Hematopoietic multipotent progenitor cell (in vitro differentiated cells): ENCODE data around the gene GPN3. TPM values are rescaled to one million over a fixed set of nuclear protein-coding genes. Genes with fewer than 3 reads are reported as not detected.
"Not testable (repeated sequence)": the region's sequence is repeated elsewhere in the genome, so short reads cannot be mapped to it uniquely, and the experiment has no call there.

Experiments used
- DNase-seq, 3 donors: peaks; one replicate each; pipeline ENCODE4 v3.0.0-alpha.2; 2011 to 2015; ENCODE audit warnings: low read depth in 2 of 3, low spot score in 2 of 3
- small RNA-seq: library from RNA; depleted of rRNA; stranded (forward); fragments of <200 nt; gene quantifications from one replicate; pipeline ENCODE3, GENCODE V24; 2012
- total RNA-seq: library from RNA; depleted of rRNA; stranded (reverse); fragments of >200 nt; gene quantifications from one replicate; pipeline ENCODE4 v1.2.3, GENCODE V29; 2012

GPN3 gene
- total RNA-seq, 1 donor = 11.3 TPM

GRCh38 chr12:110449799-110450497, 18.1 kb downstream of the GPN3 start, which contains the start of gene ARPC3:
ARPC3 (minus strand) TSS chr12:110450337; CDS start chr12:110450260, 77 bp downstream.
- DNase-seq = peak; percentile 83 to 97 (median 96)

GRCh38 chr12:110444455-110444854, 23.6 kb downstream of the GPN3 start:
- no peak for DNase-seq

- DNase-seq = no peak
Observed at GRCh38 chr12:110436231-110436630, 31.8 kb downstream of the GPN3 start.

- DNase-seq = no peak
Observed at GRCh38 chr12:110431957-110432587, 36.0 kb downstream of the GPN3 start.

GRCh38 chr12:110429676-110430075, 38.4 kb downstream of the GPN3 start:
- DNase-seq = not testable (repeated sequence)

- DNase-seq = no peak
Observed at GRCh38 chr12:110426406-110426805, 41.7 kb downstream of the GPN3 start.

- no peak for DNase-seq
Observed at GRCh38 chr12:110424237-110424636, 43.8 kb downstream of the GPN3 start.

- DNase-seq = no peak
Observed at GRCh38 chr12:110421701-110422100, 46.4 kb downstream of the GPN3 start.

GRCh38 chr12:110421159-110421661, 46.8 kb downstream of the GPN3 start:
- no peak for DNase-seq

- not testable (repeated sequence) for DNase-seq
Observed at GRCh38 chr12:110420644-110421043, 47.4 kb downstream of the GPN3 start.

- DNase-seq = peak in 1 of 3 donors; percentile 47
Observed at GRCh38 chr12:110417113-110417512, 50.9 kb downstream of the GPN3 start.

GRCh38 chr12:110410086-110410485, 58.0 kb downstream of the GPN3 start:
- not testable (repeated sequence) for DNase-seq

- not testable (repeated sequence) for DNase-seq
Observed at GRCh38 chr12:110405126-110405662, 62.9 kb downstream of the GPN3 start.

GRCh38 chr12:110403976-110404682, 63.9 kb downstream of the GPN3 start:
- DNase-seq = peak; percentile 66 to 86 (median 76)

GRCh38 chr12:110403146-110403975, 64.7 kb downstream of the GPN3 start, which contains the start of gene ANAPC7:
ANAPC7 (minus strand) TSS chr12:110403708; CDS start chr12:110403627, 81 bp downstream.
- peak; percentile 72 to 92 (median 91) for DNase-seq

Small RNA genes within 50 kb of the gene (small RNA-seq; reads per million reads assigned to genes)
- not detected for gene RF00278

Other genes with a start within 250 kb of the GPN3 start
- gene ATP2A2, start 187.0 kb downstream of the GPN3 start, total RNA-seq = 87.3 TPM
- gene ANAPC7, start 64.5 kb downstream of the GPN3 start, total RNA-seq = 37.2 TPM
- 141 TPM for gene ARPC3, start 17.9 kb downstream of the GPN3 start, total RNA-seq
- 39.9 TPM for gene FAM216A, start 588 bp upstream of the GPN3 start, total RNA-seq
- 22.9 TPM for gene VPS29, start 33.9 kb upstream of the GPN3 start, total RNA-seq
- gene RAD9B, start 34.1 kb upstream of the GPN3 start, total RNA-seq = 0.54 TPM
- gene PPTC7, start 115.1 kb upstream of the GPN3 start, total RNA-seq = 15.9 TPM
- gene TCTN1, start 145.9 kb upstream of the GPN3 start, total RNA-seq = 14.0 TPM
- 8.6 TPM for gene HVCN1, start 220.9 kb upstream of the GPN3 start, total RNA-seq